NCI-H2227 (cell line): ENCODE measurements around the gene LCE3E.
"Not testable (repeated sequence)": the region's sequence is repeated elsewhere in the genome, so short reads cannot be mapped to it uniquely, and the experiment has no call there.

Experiments used
- DNase-seq: peaks from one replicate; lab custom pipeline; 2025; ENCODE audit not compliant: unreplicated experiment; lab: John Stamatoyannopoulos, UW

The LCE3E gene

GRCh38 chr1:152566681-152567080 is at the start of gene LCE3E:
LCE3E (minus strand) TSS chr1:152566780; CDS start chr1:152566208, 572 bp downstream.
- no peak for DNase-seq

GRCh38 chr1:152613511-152613910 is 46.9 kb upstream of the LCE3E start, which contains the start of gene LCE3B:
LCE3B (plus strand) TSS chr1:152613811; CDS start chr1:152613811, 0 bp downstream.
- DNase-seq, result no peak

GRCh38 chr1:152599934-152600333 is 33.4 kb upstream of the LCE3E start, which contains the start of gene LCE3C:
LCE3C (plus strand) TSS chr1:152600234; CDS start chr1:152600732, 498 bp downstream.
- no peak for DNase-seq

GRCh38 chr1:152596986-152597385 is 30.4 kb upstream of the LCE3E start:
- DNase-seq, result no peak

- DNase-seq, result no peak
Measured at GRCh38 chr1:152585586-152585985, 19.0 kb upstream of the LCE3E start.

- DNase-seq, result no peak
Measured at GRCh38 chr1:152582647-152583046, 16.1 kb upstream of the LCE3E start.

GRCh38 chr1:152580433-152580832 is 13.9 kb upstream of the LCE3E start, which contains the start of gene LCE3D:
LCE3D (minus strand) TSS chr1:152580516; CDS start chr1:152579936, 580 bp downstream.
- no peak for DNase-seq

GRCh38 chr1:152579526-152579925 is 12.9 kb upstream of the LCE3E start:
- DNase-seq, result not testable (repeated sequence)

- DNase-seq, result no peak
Measured at GRCh38 chr1:152577168-152577567, 10.6 kb upstream of the LCE3E start.

GRCh38 chr1:152565535-152566215 is 905 bp downstream of the LCE3E start:
- DNase-seq, result no peak

GRCh38 chr1:152565115-152565514 is 1.5 kb downstream of the LCE3E start:
- no peak for DNase-seq

GRCh38 chr1:152548358-152548757 is 18.2 kb downstream of the LCE3E start:
- DNase-seq, result not testable (repeated sequence)

- no peak for DNase-seq
Measured at GRCh38 chr1:152546704-152547103, 19.9 kb downstream of the LCE3E start.

GRCh38 chr1:152543820-152544219 is 22.8 kb downstream of the LCE3E start:
- no peak for DNase-seq

- no peak for DNase-seq
Measured at GRCh38 chr1:152539901-152540300, 26.7 kb downstream of the LCE3E start.

GRCh38 chr1:152537496-152537895 is 29.1 kb downstream of the LCE3E start:
- DNase-seq, result no peak

- no peak for DNase-seq
Measured at GRCh38 chr1:152535774-152536173, 30.8 kb downstream of the LCE3E start.

- DNase-seq, result no peak
Measured at GRCh38 chr1:152533327-152533938, 33.1 kb downstream of the LCE3E start.

- no peak for DNase-seq
Measured at GRCh38 chr1:152525080-152525641, 41.4 kb downstream of the LCE3E start.

GRCh38 chr1:152520561-152521090 is 46.0 kb downstream of the LCE3E start:
- DNase-seq, result no peak

- no peak for DNase-seq
Measured at GRCh38 chr1:152519851-152520250, 46.7 kb downstream of the LCE3E start.
